GM12878 (cell line): ENCODE results near the gene SEMA5A. TPM values are rescaled to one million over a fixed set of nuclear protein-coding genes. Genes with fewer than 3 reads are reported as not detected.

ENCODE experiments used
- ATAC-seq: fragments of 200-7000 bp; cut with Tn5 transposase; 3 replicates; pipeline ENCODE4 v1.9.1; 2020; ENCODE audit warnings: mild to moderate bottlenecking, moderate library complexity
- BruUV-seq: library from RNA; stranded (reverse); fragments of 400-500 nt; replicated peaks from 2 replicates; lab custom pipeline; 2021; lab: Mats Ljungman, UMichigan
- CTCF ChIA-PET: fragments of 300-600 bp; sonication (Branson Sonifier 250); formaldehyde crosslinking; extraction: SDS; loops from one replicate; lab custom pipeline; 2021; ENCODE audit warnings: inconsistent platforms; lab: Yijun Ruan, JAX
- POLR2A ChIA-PET: fragments of 350-600 bp; formaldehyde crosslinking; extraction: SDS; loops from one replicate; lab custom pipeline; 2021; ENCODE audit warnings: inconsistent platforms; lab: Charles Lee
- RAD21 ChIA-PET: fragments of 300-600 bp; sonication (Branson Sonifier 250); formaldehyde crosslinking; loops from one replicate; lab custom pipeline; 2023; ENCODE audit warnings: antibody characterized with exemption; ENCODE audit not compliant: unreplicated experiment; lab: Charles Lee
- SMC1A ChIA-PET: fragments of 300-600 bp; sonication (Branson Sonifier 250); formaldehyde crosslinking; loops from one replicate; lab custom pipeline; 2023; ENCODE audit not compliant: unreplicated experiment, uncharacterized antibody; lab: Charles Lee
- DNase-seq: peaks from one replicate; pipeline ENCODE4 v3.0.0-alpha.2; 2011; ENCODE audit warnings: low read depth, low spot score
- FAIRE-seq: peaks from 3 replicates; lab custom pipeline; 2011; peaks lifted over from hg19 to GRCh38; lab: Jason Lieb, UNC
- H2AFZ ChIP-seq: 2 replicates; pipeline ENCODE4 v1.6.0; 2011; ENCODE audit warnings: low read depth, low read length, control low read depth; ENCODE audit not compliant: control insufficient read depth
- H3K27ac ChIP-seq: 2 replicates; pipeline ENCODE4 v1.5.1; 2011; ENCODE audit warnings: control low read depth; ENCODE audit not compliant: control insufficient read depth, insufficient read depth
- H3K27me3 ChIP-seq, 2 experiments: replicated peaks in 1 of 2; 2 replicates each; pipeline versions ENCODE4 v1.6.0 to v1.6.1; 2011; ENCODE audit warnings: low read length in 1 of 2; ENCODE audit not compliant: control insufficient read depth in 2 of 2, insufficient read depth in 2 of 2
- H3K36me3 ChIP-seq, 2 experiments: 2 replicates each; pipeline ENCODE4 v1.5.1; 2011; ENCODE audit warnings: low read length in 1 of 2; ENCODE audit not compliant: control insufficient read depth in 2 of 2, insufficient read depth in 2 of 2
- H3K4me1 ChIP-seq: 2 replicates; pipeline ENCODE4 v1.6.1; 2011; ENCODE audit warnings: mild to moderate bottlenecking, low read length, moderate library complexity, mixed read lengths; ENCODE audit not compliant: control insufficient read depth, insufficient read depth
- H3K4me2 ChIP-seq: 2 replicates; pipeline ENCODE4 v1.6.0; 2011; ENCODE audit warnings: control low read depth; ENCODE audit not compliant: control insufficient read depth, insufficient read depth
- H3K4me3 ChIP-seq: fragments of 200-600 bp; sonication (generic); 2 replicates; pipeline ENCODE4 v1.5.1; 2016
- H3K79me2 ChIP-seq: 2 replicates; pipeline ENCODE4 v1.6.0; 2011; ENCODE audit warnings: low read length; ENCODE audit not compliant: control insufficient read depth, insufficient read depth
- H3K9ac ChIP-seq: 2 replicates; pipeline ENCODE4 v1.8.0; 2011; ENCODE audit warnings: low read length, control low read depth, mixed read lengths; ENCODE audit not compliant: control insufficient read depth, insufficient read depth
- H3K9me3 ChIP-seq: replicated peaks from 3 replicates; pipeline ENCODE4 v1.5.1; 2011; ENCODE audit warnings: mild to moderate bottlenecking, low read length; ENCODE audit not compliant: control insufficient read depth, insufficient read depth
- H4K20me1 ChIP-seq: 2 replicates; pipeline ENCODE4 v1.6.0; 2011; ENCODE audit not compliant: control insufficient read depth, insufficient read depth
- CEBPZ ChIP-seq: fragments of 150-350 bp; IDR thresholded peaks from 2 replicates; pipeline ENCODE4 v1.6.1; 2016; ENCODE audit warnings: low read depth, low read length
- RUNX3 ChIP-seq: IDR thresholded peaks from 2 replicates; pipeline ENCODE4 v1.6.1; 2012; ENCODE audit warnings: low read length, inconsistent platforms
- WGBS: methylation state at CpG from one replicate; pipeline ENCODE4 v1.1.6; 2016; ENCODE audit warnings: low lambda C conversion rate; ENCODE audit not compliant: insufficient replicate concordance, insufficient coverage; ENCODE audit errors: missing lambda C conversion rate; 5-methylcytosine and 5-hydroxymethylcytosine counted together
- in situ Hi-C: fragments of 300-500 bp; cut with MboI; formaldehyde crosslinking; loops from 9 replicates; pipeline ENCODE4 v1.14.3; 2018; ENCODE audit warnings: mixed read lengths
- intact Hi-C: fragments of 100-400 bp; cut with micrococcal nuclease; formaldehyde crosslinking; loops from one replicate; pipeline ENCODE4 v1.14.2; 2022; ENCODE audit not compliant: unreplicated experiment
- polyA plus RNA-seq, 11 experiments: library from polyadenylated mRNA; depleted of rRNA in 4 of 11; unstranded in 6 of 11; stranded (reverse) in 5 of 11; fragments of >200 nt; fragmentation: Nextera tagmentation in 4 of 11; fragmentation: Illumina TruSeq in 1 of 11; extraction: Ambion mirVana in 4 of 11; extraction: Trizol in 1 of 11; gene quantifications; 1 replicate in 1 of 11; 2 replicates in 10 of 11; pipeline versions ENCODE4 v1.2.1 to v1.2.3, GENCODE V29; 2011 to 2016; ENCODE audit warnings: inconsistent platforms in 2 of 11, missing spikeins in 2 of 11, low read depth in 1 of 11
- total RNA-seq, 4 experiments: library from RNA; depleted of rRNA in 3 of 4; stranded (reverse); fragments of >200 nt in 3 of 4; fragmentation: Illumina TruSeq in 1 of 4; extraction: Trizol in 1 of 4; gene quantifications; 2 replicates each; pipeline versions ENCODE4 v1.2.1 to v1.2.3, GENCODE V29; 2013 to 2021

SEMA5A gene
- total and polyA plus RNA-seq, 10 of the 15 experiments (the other 5 are each of a cell fraction or from before 2014, with no cell fraction given): 0.03 to 2.4 (median 0.09) TPM; not detected in 1

DNA sequence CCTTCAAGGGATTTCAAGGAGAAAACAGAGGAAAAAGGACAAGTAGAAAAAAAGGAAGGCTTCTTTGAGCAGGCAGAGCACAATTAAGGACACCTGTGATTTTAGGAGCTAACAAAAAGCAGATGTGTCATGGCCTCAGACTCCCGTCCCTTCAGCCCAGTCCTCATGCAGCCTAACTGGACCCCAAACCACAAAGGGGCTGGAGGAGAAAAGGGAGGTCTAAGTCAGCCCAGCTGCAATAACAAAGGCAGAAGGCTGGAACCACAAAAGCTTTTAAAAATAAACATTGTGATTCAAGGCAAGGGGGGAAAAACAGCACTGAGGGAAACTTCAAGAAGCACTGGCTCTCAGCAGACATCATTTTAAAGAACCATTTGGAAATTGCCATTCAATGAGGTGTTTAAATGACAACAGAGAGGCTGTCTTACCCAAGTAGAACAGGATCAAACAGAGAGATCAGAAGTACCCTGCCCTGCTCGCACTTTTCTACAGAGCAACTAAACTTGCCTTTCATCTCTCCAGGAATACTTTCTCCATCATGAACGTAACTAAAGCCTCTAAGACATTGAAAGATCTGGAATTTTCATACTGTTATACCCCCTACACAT is 89.3 kb downstream of the SEMA5A start:
- TF ChIP-seq CEBPZ (no peak), RUNX3 (peak; percentile 11; the same call in 1 of the 2 replicates)
- intact Hi-C loops: no loop called here
- ATAC-seq (no peak), DNase-seq (no peak), FAIRE-seq (no peak)
- H3K79me2 ChIP-seq: no peaks in the 10 kb centered on the region
- no peak overlapping the region for H3K9ac ChIP-seq
- H3K4me1 ChIP-seq: no peaks in the 10 kb centered on the region
- ChIA-PET CTCF (no interaction called here), POLR2A (no interaction called here), RAD21 (no interaction called here), SMC1A (no interaction called here)
- no peaks in the 10 kb centered on the region for H3K27me3 ChIP-seq
- no peak overlapping the region for H3K4me2 ChIP-seq
- H3K27ac ChIP-seq: no peak overlapping the region
- no peaks in the 10 kb centered on the region; the same call in 2 of the 3 replicates for H3K9me3 ChIP-seq
- H3K36me3 ChIP-seq: no peaks in the 10 kb centered on the region
- in situ Hi-C loops: no loop called here
- H4K20me1 ChIP-seq: no peaks in the 10 kb centered on the region
- H3K4me3 ChIP-seq: no peak overlapping the region
- BruUV-seq: no TSS peak
- no peak overlapping the region for H2AFZ ChIP-seq
- WGBS: 16% methylated on average over 3 of the region's 3 CpGs
